HG03064 (cell line): Measurements from ENCODE around the gene AQP2.

Source experiments
- ATAC-seq: cut with Tn5 transposase; IDR thresholded peaks from one replicate; pipeline ENCODE4 v1.9.1; 2021; ENCODE audit warnings: low read depth; ENCODE audit not compliant: unreplicated experiment

Gene AQP2

GRCh38 chr12:49954863-49955830 lies 4.6 kb downstream of the AQP2 start:
- no peak for ATAC-seq

DNA sequence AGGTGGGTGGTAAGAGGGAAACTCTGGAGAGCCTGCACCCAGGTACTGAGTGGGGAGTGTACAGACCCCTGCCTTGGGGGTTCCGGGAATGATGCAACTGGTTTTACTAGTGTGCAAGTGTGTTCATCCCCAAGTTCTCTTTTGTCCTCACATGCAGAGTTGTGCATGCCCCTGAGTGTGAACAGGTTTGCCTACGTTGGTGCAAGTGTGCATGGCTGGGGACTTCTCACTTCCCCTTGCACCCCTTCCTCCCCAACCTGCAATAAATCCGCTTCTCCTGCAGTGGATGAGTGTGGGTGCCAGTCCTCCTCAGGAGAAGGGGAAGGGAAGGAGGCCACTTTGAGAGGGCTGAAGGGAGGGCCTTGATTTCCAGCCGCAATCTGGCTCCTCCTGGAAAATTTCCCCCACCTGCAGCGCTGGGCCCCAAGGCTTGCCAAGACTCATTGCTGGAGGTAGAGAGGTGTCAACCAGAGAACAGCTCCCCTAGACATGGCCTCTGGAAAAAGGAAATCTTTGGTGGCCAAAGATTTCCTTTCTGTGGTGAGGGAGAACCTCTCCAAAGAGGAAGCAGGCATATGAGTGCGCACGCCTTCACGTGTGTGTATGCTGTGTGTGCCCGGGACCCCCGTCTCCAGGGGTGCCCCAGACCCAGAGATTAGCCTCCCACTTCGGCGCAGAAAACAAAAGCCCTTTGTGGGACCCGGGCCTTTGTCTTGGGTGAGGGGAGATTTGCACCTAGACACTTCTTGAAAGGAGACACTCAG lies 5.5 kb downstream of the AQP2 start:
- ATAC-seq, result no peak

DNA sequence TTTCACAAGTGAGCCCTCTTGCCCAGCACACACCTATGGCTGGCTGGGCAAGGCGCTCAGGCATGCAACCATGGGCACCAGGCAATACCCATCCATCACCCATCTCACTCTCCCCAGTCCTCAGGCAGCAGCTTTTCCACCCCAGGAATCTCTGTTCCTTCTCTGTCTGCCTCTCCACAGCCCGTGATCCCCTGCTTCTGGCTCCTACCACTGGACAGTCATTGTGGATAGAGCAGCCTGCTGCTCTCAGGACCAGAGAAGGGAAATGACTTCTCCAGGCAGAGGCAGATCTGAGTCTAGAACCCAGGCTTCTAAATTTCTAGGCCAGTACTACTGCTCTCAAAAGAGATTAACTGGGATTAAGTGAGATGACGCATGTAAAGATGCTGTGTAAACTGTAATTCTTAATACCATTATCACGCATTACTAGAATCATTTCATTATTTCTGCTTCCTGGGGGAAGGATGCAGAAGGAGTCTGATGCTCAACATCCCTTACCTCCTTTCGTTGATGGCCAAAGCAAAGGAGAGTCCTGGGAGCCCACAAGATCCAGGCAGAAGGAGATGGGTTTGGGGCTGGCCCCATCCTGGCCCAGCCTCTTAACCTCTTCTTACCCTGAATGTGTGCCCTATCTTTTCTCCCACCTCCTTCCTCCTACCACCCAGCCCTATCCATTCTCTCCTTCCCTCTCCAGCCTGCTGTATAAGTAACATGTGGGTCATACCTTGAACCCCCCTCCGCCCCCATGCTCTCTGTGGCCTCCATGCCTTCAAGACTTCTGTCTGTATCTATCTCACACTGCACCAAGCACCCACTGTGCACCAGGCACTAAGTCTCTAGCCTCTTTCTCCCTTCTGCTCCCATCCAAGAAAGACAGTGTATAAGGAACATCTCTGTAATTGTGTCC lies 6.4 kb downstream of the AQP2 start:
- ATAC-seq, result no peak

- no peak for ATAC-seq
Measured at GRCh38 chr12:49957570-49957967, 7.0 kb downstream of the AQP2 start.

DNA sequence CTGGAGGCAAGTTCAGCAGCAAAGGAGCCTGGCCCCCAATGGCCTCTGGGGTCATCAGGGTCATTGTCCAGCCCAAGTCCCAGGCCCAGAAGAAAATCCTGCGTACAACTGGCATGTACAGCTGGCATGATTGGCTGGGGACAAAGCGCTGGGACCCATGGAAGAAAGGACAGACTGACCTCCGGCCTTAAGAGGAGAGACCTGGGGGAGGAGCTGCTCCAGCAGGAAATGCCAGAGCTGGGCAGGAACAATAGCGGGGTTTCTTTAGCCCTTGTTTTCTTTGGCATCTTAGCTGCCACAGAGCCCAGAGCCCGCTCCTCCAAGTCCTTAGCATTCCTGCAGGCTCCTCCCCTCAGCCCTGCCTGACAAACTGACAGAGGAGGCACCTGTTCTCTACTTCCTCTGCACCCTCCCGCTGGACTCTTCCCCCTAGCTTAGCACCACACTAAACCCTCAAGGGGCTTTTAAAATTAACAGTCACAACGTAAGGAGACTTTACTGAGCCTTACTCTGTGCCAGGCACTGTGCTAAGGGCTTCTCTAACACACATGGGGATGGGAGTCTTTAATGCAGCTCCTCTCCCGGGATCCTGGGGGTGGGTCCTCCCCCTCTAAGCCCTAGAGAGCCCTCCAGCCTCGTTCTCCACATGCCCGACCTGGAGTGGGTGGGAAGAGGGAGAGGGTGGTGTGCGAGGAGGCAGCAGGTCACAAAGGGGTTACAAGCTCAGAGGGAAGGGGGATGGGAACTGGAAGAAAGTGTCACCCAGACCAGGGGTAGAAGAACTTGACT lies 9.3 kb downstream of the AQP2 start:
- ATAC-seq, result no peak

- no peak for ATAC-seq
Measured at GRCh38 chr12:49960474-49961110, 10.1 kb downstream of the AQP2 start.

- no peak for ATAC-seq
Measured at GRCh38 chr12:49961111-49961922, 10.8 kb downstream of the AQP2 start, which contains the start of gene AQP5. AQP5 (plus strand) TSS chr12:49961872; CDS start chr12:49962018, 146 bp downstream.

DNA sequence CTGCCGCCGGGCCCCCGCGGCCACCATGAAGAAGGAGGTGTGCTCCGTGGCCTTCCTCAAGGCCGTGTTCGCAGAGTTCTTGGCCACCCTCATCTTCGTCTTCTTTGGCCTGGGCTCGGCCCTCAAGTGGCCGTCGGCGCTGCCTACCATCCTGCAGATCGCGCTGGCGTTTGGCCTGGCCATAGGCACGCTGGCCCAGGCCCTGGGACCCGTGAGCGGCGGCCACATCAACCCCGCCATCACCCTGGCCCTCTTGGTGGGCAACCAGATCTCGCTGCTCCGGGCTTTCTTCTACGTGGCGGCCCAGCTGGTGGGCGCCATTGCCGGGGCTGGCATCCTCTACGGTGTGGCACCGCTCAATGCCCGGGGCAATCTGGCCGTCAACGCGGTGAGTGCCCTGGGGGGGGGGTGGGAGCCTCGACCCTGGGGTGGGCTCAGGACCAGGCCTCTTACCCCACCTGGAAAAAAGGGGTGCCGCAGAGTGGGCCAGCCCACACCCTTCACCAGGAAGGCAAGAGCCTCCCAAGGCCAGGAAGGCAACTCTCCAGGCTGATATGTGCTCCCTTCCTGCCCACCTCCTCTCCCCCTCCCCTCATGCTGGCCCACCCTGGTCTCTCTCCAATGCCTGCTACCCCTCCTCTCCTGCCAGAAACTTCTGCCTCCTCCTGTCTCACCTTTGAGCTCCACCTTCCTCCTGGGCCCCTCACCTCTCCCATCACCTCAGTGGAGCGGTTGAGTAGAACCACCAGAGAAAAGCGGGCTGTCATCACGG lies 11.6 kb downstream of the AQP2 start:
- no peak for ATAC-seq

GRCh38 chr12:49962861-49963765 lies 12.6 kb downstream of the AQP2 start:
- no peak for ATAC-seq

DNA sequence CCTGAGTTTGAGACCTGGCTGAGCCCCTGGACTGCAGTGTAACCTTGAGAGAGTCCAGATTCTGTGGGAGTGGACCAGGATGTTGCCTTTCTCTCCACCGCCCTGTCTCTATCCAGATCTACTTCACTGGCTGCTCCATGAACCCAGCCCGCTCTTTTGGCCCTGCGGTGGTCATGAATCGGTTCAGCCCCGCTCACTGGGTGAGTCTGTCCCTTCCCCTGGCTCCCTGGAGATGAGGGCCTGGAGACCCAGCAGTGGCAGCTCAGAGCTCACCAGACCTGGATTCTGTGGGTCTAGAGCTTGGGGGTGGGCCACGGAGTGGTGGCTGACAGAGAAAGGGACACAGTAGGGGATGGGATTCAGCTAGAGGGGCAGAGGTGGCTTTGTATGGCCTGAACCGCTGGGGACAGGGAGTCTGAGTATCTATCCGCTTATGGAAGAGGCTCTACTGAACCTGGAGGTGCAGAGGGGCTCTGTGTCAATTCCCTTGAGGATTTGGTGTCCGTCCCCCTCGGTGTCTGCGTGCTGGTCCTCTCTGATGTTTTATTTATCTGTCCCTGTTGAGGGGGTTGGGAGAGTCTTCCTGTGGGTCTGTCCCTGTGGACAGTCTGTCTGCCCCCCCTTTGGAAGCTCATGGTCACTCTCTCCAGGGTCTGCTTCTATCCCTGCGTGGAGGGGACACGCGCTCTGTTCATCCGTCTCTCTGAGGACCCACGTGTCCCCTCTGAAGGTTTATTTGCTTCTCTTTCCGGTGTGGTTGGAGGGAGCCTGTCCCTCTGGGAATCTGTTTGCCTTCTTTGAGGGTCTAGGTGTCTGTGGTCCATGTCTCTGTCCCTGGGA lies 13.7 kb downstream of the AQP2 start:
- ATAC-seq, result no peak

- ATAC-seq, result no peak
Measured at GRCh38 chr12:49964849-49965624, 14.5 kb downstream of the AQP2 start.

DNA sequence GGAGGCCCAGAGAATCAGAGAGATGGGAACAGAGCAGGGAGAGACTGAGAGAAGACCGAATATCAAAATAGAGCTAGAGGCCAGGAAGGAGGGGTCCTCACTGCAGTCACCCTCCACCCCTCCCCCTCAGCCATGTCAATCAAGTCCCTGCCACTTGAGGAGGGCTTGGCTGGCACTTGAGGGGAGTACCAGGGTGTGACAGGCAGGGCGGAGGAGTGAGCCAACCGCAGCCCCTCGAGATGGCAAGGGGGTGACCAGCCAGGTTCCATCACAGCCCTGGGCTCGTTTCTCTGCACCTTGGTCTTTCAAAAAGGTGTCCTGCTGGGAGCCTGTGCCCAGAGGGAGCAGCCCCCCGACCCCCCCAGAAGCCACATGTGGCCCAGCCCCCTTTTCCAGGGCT lies 15.3 kb downstream of the AQP2 start:
- no peak for ATAC-seq

DNA sequence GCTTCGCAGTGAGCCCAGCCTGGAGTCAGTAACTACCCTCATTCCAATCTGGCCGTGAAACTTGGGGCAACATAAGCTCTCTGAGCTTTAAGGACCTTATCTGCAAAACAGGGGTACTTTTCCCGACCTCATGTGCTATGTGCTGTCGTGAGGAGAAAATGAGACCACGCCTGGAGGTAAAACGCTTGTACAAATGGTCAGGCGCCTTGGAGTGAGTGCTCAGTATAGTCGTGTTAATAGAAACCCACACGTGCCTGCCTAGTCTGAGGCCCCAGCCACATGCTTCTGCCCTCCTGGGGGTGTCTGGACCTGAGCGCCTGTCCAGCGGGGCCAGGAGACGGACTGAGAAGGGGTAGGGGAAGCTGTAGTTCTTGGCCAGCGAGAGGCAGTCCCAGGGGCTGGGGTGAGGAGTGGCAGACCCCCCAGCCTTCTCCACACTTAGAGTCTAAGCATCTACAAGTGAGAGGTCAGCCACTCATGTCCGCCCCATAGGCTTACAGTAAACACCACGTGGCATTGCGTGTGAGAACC lies 16.0 kb downstream of the AQP2 start:
- no peak for ATAC-seq

DNA sequence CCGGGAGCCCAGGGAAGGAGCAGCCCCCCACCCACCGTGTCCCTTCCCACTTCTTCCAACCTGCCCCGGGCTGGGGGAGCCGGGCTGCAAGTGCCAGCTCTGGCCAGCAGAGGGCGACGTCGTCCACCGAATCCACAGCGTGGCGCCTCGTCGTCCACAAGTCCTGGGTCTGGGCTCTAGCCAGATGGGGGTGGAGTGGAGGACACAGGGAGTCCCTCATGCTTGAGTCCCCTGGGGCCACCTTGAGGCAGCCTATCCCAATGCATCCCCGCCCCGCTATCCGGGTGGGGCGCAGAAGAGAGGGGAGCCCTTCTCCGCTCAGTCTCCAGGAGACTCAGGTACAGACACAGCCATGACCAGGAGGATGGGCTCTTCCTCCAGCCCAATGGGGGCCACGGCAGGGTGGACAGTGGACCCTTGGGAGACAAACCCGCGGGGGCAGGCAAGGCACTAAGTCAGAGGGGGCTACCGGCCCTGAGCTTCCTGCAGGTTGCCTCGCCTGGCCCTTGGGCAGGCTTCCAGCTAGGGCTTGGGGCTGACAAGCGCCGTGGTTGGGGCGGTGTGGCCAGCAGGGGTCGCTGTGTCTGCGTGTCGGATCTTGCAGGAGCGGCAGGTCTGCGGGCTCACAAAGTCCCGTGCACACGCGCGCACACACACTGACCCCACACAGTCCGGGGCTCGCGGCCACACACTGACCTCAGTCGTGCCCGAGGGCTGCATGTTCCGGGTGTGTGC lies 16.7 kb downstream of the AQP2 start:
- ATAC-seq, result no peak
